ENCODE results near the gene MTMR12. TPM values are rescaled to one million over a fixed set of nuclear protein-coding genes. Genes with fewer than 3 reads are reported as not detected.

Gene MTMR12
- total RNA-seq, 2 donors from 2014 or later, result 43.1 to 70.7 TPM

DNA sequence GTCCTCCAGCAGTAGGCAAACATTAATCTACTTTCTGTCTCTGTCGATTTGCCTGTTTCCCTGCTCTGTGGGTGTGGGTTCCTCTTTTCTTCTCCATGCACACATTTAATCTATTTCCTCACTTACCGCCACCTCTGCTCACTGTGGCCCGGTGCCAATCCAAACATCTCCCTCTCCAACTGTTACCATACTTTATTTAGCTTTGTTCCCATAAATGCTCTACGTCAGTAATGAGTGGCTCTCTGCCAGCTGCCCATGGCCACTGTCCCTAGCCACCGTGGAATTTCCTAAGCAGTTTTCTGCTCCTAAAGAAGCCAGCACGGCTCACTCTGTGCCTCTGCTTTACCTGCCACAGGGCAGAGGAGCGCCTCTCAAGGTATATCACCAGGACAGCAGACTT lies 119.1 kb downstream of the MTMR12 start:
- Histone ChIP-seq H3K9me3 (no peaks in the 10 kb centered on the region), H3K27me3 (replicated peaks; ENCODE audit: insufficient read depth) (no peaks in the 10 kb centered on the region), H3K27ac (peak overlapping the region; percentile 82 to 87), H3K4me1 (replicated peaks) (no peaks in the 10 kb centered on the region), H3K36me3 (no peaks in the 10 kb centered on the region), H3K4me3 (peak overlapping the region in 1 of 2 donors; percentile 18)
- DNase-seq (ENCODE audit: low spot score), result peak; percentile 98
- TF ChIP-seq POLR2AphosphoS5 (IDR thresholded peaks at IDR 0.05) (peak; percentile 97), POLR2A (IDR thresholded peaks at IDR 0.05) (no peak)
- TF ChIP-seq, protein P1, sequence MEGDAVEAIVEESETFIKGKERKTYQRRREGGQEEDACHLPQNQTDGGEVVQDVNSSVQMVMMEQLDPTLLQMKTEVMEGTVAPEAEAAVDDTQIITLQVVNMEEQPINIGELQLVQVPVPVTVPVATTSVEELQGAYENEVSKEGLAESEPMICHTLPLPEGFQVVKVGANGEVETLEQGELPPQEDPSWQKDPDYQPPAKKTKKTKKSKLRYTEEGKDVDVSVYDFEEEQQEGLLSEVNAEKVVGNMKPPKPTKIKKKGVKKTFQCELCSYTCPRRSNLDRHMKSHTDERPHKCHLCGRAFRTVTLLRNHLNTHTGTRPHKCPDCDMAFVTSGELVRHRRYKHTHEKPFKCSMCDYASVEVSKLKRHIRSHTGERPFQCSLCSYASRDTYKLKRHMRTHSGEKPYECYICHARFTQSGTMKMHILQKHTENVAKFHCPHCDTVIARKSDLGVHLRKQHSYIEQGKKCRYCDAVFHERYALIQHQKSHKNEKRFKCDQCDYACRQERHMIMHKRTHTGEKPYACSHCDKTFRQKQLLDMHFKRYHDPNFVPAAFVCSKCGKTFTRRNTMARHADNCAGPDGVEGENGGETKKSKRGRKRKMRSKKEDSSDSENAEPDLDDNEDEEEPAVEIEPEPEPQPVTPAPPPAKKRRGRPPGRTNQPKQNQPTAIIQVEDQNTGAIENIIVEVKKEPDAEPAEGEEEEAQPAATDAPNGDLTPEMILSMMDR (IDR thresholded peaks at IDR 0.05), result no peak
- WGBS, result 2% methylated on average over 7 of the region's 7 CpGs
- intact Hi-C loops (cut with DNase I), result no loop called here

GRCh38 chr5:32190095-32190494 lies 122.6 kb downstream of the MTMR12 start:
- peak overlapping the region in 1 of 2 donors; percentile 3 for H3K27ac ChIP-seq
- no peaks in the 10 kb centered on the region for H3K4me1 ChIP-seq (replicated peaks)
- H3K36me3 ChIP-seq, result no peaks in the 10 kb centered on the region
- intact Hi-C loops (cut with DNase I), result no loop called here
- TF ChIP-seq, protein P1 (IDR thresholded peaks at IDR 0.05), result no peak
- peak; percentile 18 for TF ChIP-seq POLR2AphosphoS5 (IDR thresholded peaks at IDR 0.05)
- no peak for DNase-seq (ENCODE audit: low spot score)
- H3K9me3 ChIP-seq, result no peaks in the 10 kb centered on the region
- H3K27me3 ChIP-seq (replicated peaks; ENCODE audit: insufficient read depth), result no peaks in the 10 kb centered on the region
- no peak overlapping the region for H3K4me3 ChIP-seq
- WGBS, result 50% methylated on average over 5 of the region's 5 CpGs

DNA sequence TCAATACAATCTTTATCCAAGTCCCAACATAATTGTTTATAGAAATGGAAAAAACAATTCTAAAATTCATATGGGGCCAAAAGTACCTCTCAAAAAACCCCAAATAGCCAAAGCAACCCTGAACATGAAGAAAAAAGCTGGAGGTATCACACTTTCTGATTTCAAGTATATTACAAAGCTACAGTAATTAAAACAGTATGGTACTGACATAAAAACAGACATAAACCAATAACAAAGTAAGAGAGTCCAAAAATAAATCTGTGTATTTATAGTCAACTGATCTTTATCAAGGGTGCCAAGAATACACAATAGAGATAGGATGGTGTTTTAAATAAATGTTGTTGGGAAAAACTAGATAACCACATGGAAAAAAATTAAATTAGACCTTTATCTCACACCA lies 125.1 kb downstream of the MTMR12 start:
- TF ChIP-seq POLR2A (IDR thresholded peaks at IDR 0.05) (no peak), POLR2AphosphoS5 (IDR thresholded peaks at IDR 0.05) (no peak)
- TF ChIP-seq, protein P1 (IDR thresholded peaks at IDR 0.05), result no peak
- intact Hi-C loops (cut with DNase I), result no loop called here
- Histone ChIP-seq H3K27me3 (replicated peaks; ENCODE audit: insufficient read depth) (no peaks in the 10 kb centered on the region), H3K4me1 (replicated peaks) (no peaks in the 10 kb centered on the region), H3K36me3 (no peaks in the 10 kb centered on the region), H3K9me3 (no peaks in the 10 kb centered on the region), H3K4me3 (no peak overlapping the region), H3K27ac (no peak overlapping the region)
- no peak for DNase-seq (ENCODE audit: low spot score)

DNA sequence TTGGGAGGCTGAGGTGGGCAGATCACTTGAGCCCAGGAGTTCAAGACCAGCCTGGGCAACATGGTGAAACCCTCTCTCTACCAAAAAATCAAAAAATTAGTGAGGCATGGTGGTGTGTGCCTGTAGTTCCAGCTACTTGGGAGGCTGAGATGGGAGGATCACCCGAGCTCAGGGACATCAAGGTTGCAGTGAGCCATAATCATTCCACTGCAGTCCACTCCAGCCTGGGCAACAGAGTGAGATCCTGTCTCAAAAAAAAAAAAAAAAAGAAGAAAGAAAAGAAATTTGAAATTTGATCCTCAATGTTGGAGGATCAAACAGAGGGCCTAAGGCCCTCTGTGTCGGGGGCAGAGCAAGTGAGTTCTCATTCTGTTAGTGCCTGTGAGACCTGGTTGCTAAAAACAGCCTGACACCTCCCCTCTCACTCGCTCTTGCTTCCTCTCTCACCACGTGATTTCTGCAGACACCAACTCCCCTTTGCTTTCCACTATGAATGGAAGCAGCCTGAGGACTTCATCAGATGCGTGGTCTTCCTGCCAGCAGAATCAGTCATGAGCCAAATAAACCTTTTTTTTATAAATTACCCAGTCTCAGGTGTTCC lies 130.2 kb downstream of the MTMR12 start:
- no peaks in the 10 kb centered on the region for H3K36me3 ChIP-seq
- H3K27me3 ChIP-seq (replicated peaks; ENCODE audit: insufficient read depth), result no peaks in the 10 kb centered on the region
- TF ChIP-seq, protein P1 (IDR thresholded peaks at IDR 0.05), result no peak
- TF ChIP-seq POLR2AphosphoS5 (IDR thresholded peaks at IDR 0.05) (no peak), POLR2A (IDR thresholded peaks at IDR 0.05) (no peak)
- no peaks in the 10 kb centered on the region for H3K9me3 ChIP-seq
- WGBS, result 73% methylated on average over 5 of the region's 5 CpGs
- H3K4me3 ChIP-seq, result no peak overlapping the region
- no peaks in the 10 kb centered on the region for H3K4me1 ChIP-seq (replicated peaks)
- DNase-seq (ENCODE audit: low spot score), result no peak
- intact Hi-C loops (cut with DNase I), result no loop called here
- no peak overlapping the region for H3K27ac ChIP-seq

Small RNAs within 50 kb of the gene (small RNA-seq; reads per million reads assigned to genes)
- gene RNU6-1079P (0 reads per million in 2 donors), gene RNU6-378P (0 reads per million in 2 donors)

Other genes starting within 250 kb of the MTMR12 start
- 100 to 1,000 TPM; 118 to 259 TPM for gene GOLPH3, start 138.6 kb downstream of the MTMR12 start, total RNA-seq
- 10 to 100 TPM; 69.0 to 73.7 TPM for gene ZFR, start 131.8 kb upstream of the MTMR12 start, total RNA-seq

All from prostate gland (tissue), 2 donors.